B cell (primary cell): ENCODE results near the gene CBL.

Source experiments
- EZH2 ChIP-seq: IDR thresholded peaks from 2 replicates; pipeline ENCODE4 v1.6.1; 2012; ENCODE audit warnings: borderline replicate concordance, low read depth, mild to moderate bottlenecking, moderate library complexity, low read length; ENCODE audit not compliant: insufficient read depth, poor library complexity, severe bottlenecking
- TF ChIP-seq, protein P1 (sequence below): fragments of 200-600 bp; IDR thresholded peaks from one replicate; pipeline ENCODE4 v1.8.0; 2022; ENCODE audit warnings: antibody characterized with exemption, mild to moderate bottlenecking

DNA sequence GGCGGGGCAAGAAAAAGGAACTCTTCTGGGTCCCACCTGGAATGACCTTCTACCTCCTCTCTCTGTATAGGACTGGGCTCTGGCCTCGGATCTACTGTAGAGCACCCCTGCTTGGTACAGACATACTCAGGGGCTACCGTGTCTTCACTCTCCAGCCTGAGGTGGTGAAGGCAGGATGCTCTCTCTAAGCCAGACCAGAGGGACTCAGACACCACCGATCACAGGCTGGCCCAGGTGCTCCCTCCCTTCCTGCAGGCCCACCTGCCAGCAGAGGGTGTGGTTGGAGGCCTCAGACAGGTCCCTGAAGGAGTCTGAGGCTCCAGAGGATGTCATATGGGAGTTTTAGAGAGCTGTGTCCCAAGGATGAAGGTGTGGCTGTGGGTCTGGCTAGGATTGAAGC lies 16.7 kb upstream of the CBL start:
- TF ChIP-seq, protein P1, sequence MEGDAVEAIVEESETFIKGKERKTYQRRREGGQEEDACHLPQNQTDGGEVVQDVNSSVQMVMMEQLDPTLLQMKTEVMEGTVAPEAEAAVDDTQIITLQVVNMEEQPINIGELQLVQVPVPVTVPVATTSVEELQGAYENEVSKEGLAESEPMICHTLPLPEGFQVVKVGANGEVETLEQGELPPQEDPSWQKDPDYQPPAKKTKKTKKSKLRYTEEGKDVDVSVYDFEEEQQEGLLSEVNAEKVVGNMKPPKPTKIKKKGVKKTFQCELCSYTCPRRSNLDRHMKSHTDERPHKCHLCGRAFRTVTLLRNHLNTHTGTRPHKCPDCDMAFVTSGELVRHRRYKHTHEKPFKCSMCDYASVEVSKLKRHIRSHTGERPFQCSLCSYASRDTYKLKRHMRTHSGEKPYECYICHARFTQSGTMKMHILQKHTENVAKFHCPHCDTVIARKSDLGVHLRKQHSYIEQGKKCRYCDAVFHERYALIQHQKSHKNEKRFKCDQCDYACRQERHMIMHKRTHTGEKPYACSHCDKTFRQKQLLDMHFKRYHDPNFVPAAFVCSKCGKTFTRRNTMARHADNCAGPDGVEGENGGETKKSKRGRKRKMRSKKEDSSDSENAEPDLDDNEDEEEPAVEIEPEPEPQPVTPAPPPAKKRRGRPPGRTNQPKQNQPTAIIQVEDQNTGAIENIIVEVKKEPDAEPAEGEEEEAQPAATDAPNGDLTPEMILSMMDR: no peak
- TF ChIP-seq EZH2: no peak
